ENCODE results near the gene PCDHA13.

PCDHA13 gene

GRCh38 chr5:140927228-140927573 is 45.3 kb downstream of the PCDHA13 start:
- ChIA-PET POLR2A (interaction anchor here (0.8 to 1.7 kb wide), 3 partner anchors 58 to 114 kb away, joined by 4 to 11 read pairs (median 4); partner anchors contain the start of gene PCDHA11), CTCF (interaction anchor here (0.9 to 3.4 kb wide), 5 partner anchors 9 to 113 kb away, joined by 3 to 47 read pairs (median 9); partner anchors contain the start of gene PCDHA11)
- DNase-seq (ENCODE audit: extremely low spot score): no peak
- no peak for TF ChIP-seq CTBP1 (IDR thresholded peaks at IDR 0.05; ENCODE audit: borderline replicate concordance)
- TF ChIP-seq FOXM1 (IDR thresholded peaks at IDR 0.05; ENCODE audit: borderline replicate concordance): no peak
- no peak for TF ChIP-seq BHLHE40 (IDR thresholded peaks at IDR 0.05; ENCODE audit: borderline replicate concordance)
- TF ChIP-seq TARDBP (IDR thresholded peaks at IDR 0.05): no peak
- no peak for TF ChIP-seq PKNOX1 (IDR thresholded peaks at IDR 0.05)

All from HEK293T (cell line).